Mesothelial cell of epicardium (in vitro differentiated cells): Measurements from ENCODE around the gene FAM83D. TPM values are rescaled to one million over a fixed set of nuclear protein-coding genes. Genes with fewer than 3 reads are reported as not detected.

Source experiments
- DNase-seq, 2 experiments: peaks; one replicate each; pipeline ENCODE4 v3.0.0; 2021; ENCODE audit warnings: low spot score in 2 of 2; ENCODE audit not compliant: unreplicated experiment in 2 of 2
- H3K27ac Mint-ChIP-seq: 2 replicates; pipeline ENCODE4 v1.8.0; 2021; ENCODE audit warnings: mixed read lengths
- H3K27me3 Mint-ChIP-seq: 2 replicates; pipeline ENCODE4 v1.8.0; 2021; ENCODE audit warnings: low read depth, mixed read lengths
- H3K36me3 Mint-ChIP-seq: 2 replicates; pipeline ENCODE4 v1.8.0; 2021; ENCODE audit warnings: mixed read lengths
- H3K4me1 Mint-ChIP-seq: 2 replicates; pipeline ENCODE4 v1.8.0; 2021; ENCODE audit warnings: mixed read lengths
- H3K4me3 Mint-ChIP-seq: 2 replicates; pipeline ENCODE4 v1.8.0; 2021; ENCODE audit warnings: mild to moderate bottlenecking, moderate library complexity, mixed read lengths
- H3K9me3 Mint-ChIP-seq: 2 replicates; pipeline ENCODE4 v1.8.0; 2021; ENCODE audit warnings: mixed read lengths
- total RNA-seq: library from RNA; stranded (reverse); gene quantifications from 3 replicates; pipeline ENCODE4 v1.2.1, GENCODE V29; 2021
- TF ChIP-seq, protein P1 (sequence below): fragments of 200-600 bp; sonication (generic); IDR thresholded peaks from one replicate; pipeline ENCODE4 v1.5.0; 2021; ENCODE audit warnings: antibody characterized with exemption; ENCODE audit not compliant: unreplicated experiment

The FAM83D gene
- total RNA-seq, 1 donor from 2014 or later, result 11.5 TPM

- Mint-ChIP-seq H3K27ac (no peak overlapping the region), H3K9me3 (no peaks in the 10 kb centered on the region)
- TF ChIP-seq, protein P1, sequence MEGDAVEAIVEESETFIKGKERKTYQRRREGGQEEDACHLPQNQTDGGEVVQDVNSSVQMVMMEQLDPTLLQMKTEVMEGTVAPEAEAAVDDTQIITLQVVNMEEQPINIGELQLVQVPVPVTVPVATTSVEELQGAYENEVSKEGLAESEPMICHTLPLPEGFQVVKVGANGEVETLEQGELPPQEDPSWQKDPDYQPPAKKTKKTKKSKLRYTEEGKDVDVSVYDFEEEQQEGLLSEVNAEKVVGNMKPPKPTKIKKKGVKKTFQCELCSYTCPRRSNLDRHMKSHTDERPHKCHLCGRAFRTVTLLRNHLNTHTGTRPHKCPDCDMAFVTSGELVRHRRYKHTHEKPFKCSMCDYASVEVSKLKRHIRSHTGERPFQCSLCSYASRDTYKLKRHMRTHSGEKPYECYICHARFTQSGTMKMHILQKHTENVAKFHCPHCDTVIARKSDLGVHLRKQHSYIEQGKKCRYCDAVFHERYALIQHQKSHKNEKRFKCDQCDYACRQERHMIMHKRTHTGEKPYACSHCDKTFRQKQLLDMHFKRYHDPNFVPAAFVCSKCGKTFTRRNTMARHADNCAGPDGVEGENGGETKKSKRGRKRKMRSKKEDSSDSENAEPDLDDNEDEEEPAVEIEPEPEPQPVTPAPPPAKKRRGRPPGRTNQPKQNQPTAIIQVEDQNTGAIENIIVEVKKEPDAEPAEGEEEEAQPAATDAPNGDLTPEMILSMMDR, result no peak
Observed at GRCh38 chr20:38882600-38882999, 43.6 kb upstream of the FAM83D start.

GRCh38 chr20:38883081-38883980 lies 42.9 kb upstream of the FAM83D start:
- Mint-ChIP-seq H3K27ac (no peak overlapping the region), H3K27me3 (peaks cover 41% of the 10 kb centered on the region), H3K4me1 (no peaks in the 10 kb centered on the region), H3K4me3 (no peak overlapping the region), H3K9me3 (no peaks in the 10 kb centered on the region), H3K36me3 (no peaks in the 10 kb centered on the region)
- TF ChIP-seq, protein P1, result no peak
- no peak for DNase-seq

More at GRCh38 chr20:38882600-38882999, 43.6 kb upstream of the FAM83D start:
- Mint-ChIP-seq H3K4me1 (no peaks in the 10 kb centered on the region), H3K27me3 (peaks cover 44% of the 10 kb centered on the region), H3K4me3 (no peak overlapping the region), H3K36me3 (no peaks in the 10 kb centered on the region)
- DNase-seq, result no peak

GRCh38 chr20:38883981-38884733 lies 42.1 kb upstream of the FAM83D start:
- Mint-ChIP-seq H3K4me3 (no peak overlapping the region), H3K27ac (no peak overlapping the region), H3K36me3 (no peaks in the 10 kb centered on the region), H3K9me3 (no peaks in the 10 kb centered on the region), H3K27me3 (peaks cover 35% of the 10 kb centered on the region), H3K4me1 (no peaks in the 10 kb centered on the region)
- TF ChIP-seq, protein P1, result no peak
- no peak for DNase-seq

DNA sequence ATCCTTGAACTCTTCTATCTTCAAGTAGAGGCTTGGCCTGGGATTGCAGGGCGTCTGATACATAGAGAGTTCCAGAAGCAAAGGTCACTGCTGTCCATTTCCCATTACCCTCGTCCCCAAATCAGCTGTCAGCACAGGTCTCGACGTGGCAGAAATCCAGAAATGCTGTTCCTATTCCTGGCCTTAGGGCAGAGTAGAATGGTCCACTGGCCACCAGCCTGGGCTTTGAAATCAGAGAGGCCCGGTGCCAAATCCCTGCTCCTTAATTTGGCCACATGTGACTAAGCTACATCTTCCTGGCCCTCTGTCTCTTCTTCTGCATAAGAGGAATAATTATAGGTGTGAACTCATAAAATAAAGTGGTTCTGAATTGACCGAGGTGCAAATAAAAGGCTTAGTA lies 40.9 kb upstream of the FAM83D start:
- DNase-seq, result no peak
- Mint-ChIP-seq H3K4me3 (no peak overlapping the region), H3K9me3 (no peaks in the 10 kb centered on the region), H3K36me3 (no peaks in the 10 kb centered on the region), H3K27ac (no peak overlapping the region), H3K4me1 (no peaks in the 10 kb centered on the region), H3K27me3 (peaks cover 26% of the 10 kb centered on the region)
- TF ChIP-seq, protein P1, result no peak

DNA sequence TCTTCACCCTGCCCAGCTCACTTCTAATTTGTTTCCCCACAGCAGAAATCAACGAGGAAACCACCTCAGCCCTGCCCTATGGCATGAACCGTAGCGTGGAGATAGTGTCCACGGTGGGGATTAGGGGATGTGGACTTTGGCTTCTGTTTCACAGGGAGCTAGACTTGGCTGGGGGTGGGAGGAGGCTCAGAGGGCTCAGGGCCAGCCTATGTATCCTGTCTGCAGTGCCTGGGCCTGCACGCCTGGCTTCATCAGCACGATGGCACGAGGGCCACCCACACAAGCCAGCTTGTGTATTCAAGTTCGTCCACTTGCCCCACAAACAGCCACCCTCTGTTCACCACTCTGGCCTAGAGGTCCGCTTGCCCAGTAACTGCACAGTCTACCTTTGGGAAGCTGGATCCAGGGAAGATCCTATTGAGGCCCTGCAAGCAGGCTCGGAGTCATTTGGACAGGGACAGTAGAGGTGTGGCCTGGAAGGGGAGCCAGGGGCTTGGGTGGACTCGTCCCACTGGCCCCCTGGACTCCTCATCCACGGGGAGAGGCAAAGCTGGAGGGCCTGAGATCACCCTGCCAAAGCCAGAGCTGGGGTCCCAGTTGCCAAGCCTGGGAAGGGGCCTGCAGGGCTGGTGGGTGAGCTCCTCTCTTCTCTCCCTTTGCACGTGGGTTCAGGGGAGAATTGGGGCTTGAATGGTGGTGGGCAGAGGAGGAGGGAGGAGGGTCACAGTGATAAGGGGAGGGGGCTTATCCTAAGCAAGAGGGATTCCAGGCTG lies 38.0 kb upstream of the FAM83D start:
- Mint-ChIP-seq H3K4me1 (peaks cover 2% of the 10 kb centered on the region), H3K27ac (no peak overlapping the region), H3K9me3 (no peaks in the 10 kb centered on the region), H3K27me3 (peaks cover 16% of the 10 kb centered on the region), H3K36me3 (no peaks in the 10 kb centered on the region), H3K4me3 (no peak overlapping the region)
- DNase-seq, result no peak
- TF ChIP-seq, protein P1, result no peak
